NB4 (cell line): Measurements from ENCODE around the gene MYMK.

Source experiments
- DNase-seq: peaks from one replicate; pipeline ENCODE4 v3.0.0; 2010; ENCODE audit warnings: low read depth
- H3K4me3 ChIP-seq: one replicate; pipeline ENCODE4 v1.5.1; 2011; ENCODE audit warnings: mild to moderate bottlenecking, low read depth, low read length, moderate library complexity
- MAX ChIP-seq: IDR thresholded peaks from 2 replicates; pipeline ENCODE4 v1.6.1; 2011; ENCODE audit warnings: low read depth, low read length
- MYC ChIP-seq: IDR thresholded peaks from 2 replicates; pipeline ENCODE4 v1.6.1; 2011; ENCODE audit warnings: low read depth, low read length
- POLR2A ChIP-seq: IDR thresholded peaks from 2 replicates; pipeline ENCODE4 v1.6.1; 2011; ENCODE audit warnings: mild to moderate bottlenecking; ENCODE audit not compliant: insufficient read length; ENCODE audit errors: extremely low read depth
- TF ChIP-seq, protein P1 (sequence below): IDR thresholded peaks from one replicate; pipeline ENCODE4 v1.5.1; 2012; ENCODE audit warnings: low read depth, low read length

The MYMK gene

GRCh38 chr9:133524679-133525228 lies at the start of gene MYMK:
MYMK (minus strand) TSS chr9:133524959; CDS start chr9:133524844, 115 bp downstream.
- H3K4me3 ChIP-seq: no peak within 1 kb of the TSS
- no peak for DNase-seq
- TF ChIP-seq POLR2A (no peak), MAX (no peak), MYC (no peak)
- TF ChIP-seq, protein P1, sequence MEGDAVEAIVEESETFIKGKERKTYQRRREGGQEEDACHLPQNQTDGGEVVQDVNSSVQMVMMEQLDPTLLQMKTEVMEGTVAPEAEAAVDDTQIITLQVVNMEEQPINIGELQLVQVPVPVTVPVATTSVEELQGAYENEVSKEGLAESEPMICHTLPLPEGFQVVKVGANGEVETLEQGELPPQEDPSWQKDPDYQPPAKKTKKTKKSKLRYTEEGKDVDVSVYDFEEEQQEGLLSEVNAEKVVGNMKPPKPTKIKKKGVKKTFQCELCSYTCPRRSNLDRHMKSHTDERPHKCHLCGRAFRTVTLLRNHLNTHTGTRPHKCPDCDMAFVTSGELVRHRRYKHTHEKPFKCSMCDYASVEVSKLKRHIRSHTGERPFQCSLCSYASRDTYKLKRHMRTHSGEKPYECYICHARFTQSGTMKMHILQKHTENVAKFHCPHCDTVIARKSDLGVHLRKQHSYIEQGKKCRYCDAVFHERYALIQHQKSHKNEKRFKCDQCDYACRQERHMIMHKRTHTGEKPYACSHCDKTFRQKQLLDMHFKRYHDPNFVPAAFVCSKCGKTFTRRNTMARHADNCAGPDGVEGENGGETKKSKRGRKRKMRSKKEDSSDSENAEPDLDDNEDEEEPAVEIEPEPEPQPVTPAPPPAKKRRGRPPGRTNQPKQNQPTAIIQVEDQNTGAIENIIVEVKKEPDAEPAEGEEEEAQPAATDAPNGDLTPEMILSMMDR: no peak

DNA sequence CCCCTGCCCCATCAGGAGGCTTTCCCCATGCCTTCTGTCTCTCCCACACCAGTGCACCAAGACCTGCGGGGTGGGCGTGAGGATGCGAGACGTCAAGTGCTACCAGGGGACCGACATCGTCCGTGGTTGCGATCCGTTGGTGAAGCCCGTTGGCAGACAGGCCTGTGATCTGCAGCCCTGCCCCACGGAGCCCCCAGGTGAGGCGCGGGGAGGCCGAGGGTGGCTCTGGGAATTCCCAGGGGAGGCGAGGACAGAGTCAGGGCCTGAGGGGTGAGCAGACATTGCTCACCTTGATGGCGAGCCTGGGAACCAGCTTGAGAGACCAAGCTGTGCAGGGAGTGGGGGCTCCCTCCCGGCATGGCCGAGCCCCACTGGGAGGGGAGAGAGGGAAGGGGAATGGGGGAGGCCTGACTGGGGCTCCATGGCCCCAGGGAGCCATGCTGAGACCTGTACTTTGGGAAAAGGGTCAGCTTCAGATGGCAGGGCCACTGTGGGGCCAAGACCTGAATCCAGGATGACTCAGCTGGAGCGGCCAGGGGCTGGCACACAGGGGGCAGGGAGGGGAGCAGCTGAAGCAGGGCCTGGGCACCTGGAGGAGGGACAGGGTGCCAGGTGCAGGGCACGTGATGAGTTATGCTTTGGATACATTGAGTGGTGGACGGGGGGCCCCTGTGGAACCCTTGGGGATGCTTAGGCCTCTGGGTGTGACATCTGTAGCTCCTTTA lies 49.2 kb upstream of the MYMK start:
- no peak overlapping the region for H3K4me3 ChIP-seq
- DNase-seq: no peak
- TF ChIP-seq, protein P1: no peak
- TF ChIP-seq MAX: no peak
- no peak for TF ChIP-seq MYC
- TF ChIP-seq POLR2A: no peak

- no peak for DNase-seq
- H3K4me3 ChIP-seq: no peak overlapping the region
- TF ChIP-seq, protein P1: no peak
- no peak for TF ChIP-seq MYC
- no peak for TF ChIP-seq MAX
- TF ChIP-seq POLR2A: no peak
These were observed 48.1 kb upstream of the MYMK start for GRCh38 chr9:133572821-133573361.

- TF ChIP-seq, protein P1: no peak
- no peak for TF ChIP-seq POLR2A
- H3K4me3 ChIP-seq: no peak overlapping the region
- DNase-seq: no peak
These were observed 47.3 kb upstream of the MYMK start for GRCh38 chr9:133571896-133572595.

- no peak for TF ChIP-seq POLR2A
- no peak for TF ChIP-seq MYC
- TF ChIP-seq, protein P1: no peak
- TF ChIP-seq MAX: no peak
- H3K4me3 ChIP-seq: no peak overlapping the region
These were observed 46.7 kb upstream of the MYMK start for GRCh38 chr9:133571391-133571890.

More at GRCh38 chr9:133571391-133571890, 46.7 kb upstream of the MYMK start:
- DNase-seq: no peak
